Measurements from ENCODE around the gene CARD14. TPM values are rescaled to one million over a fixed set of nuclear protein-coding genes. Genes with fewer than 3 reads are reported as not detected.

CARD14 gene
- total RNA-seq, 1 experiment from 2014 or later: 0.09 TPM

- ChIA-PET POLR2A (ENCODE audit: low non-redundant PET) (no interaction called here), CTCF (no interaction called here)
- TF ChIP-seq CTCF (conservative IDR thresholded peaks at IDR 0.05; ENCODE audit: low read depth, low read length) (no peak), EZH2 (IDR thresholded peaks at IDR 0.05; ENCODE audit: borderline replicate concordance, low read depth, low read length, poor library complexity, severe bottlenecking) (no peak)
- Histone ChIP-seq H3K27me3 (replicated peaks; ENCODE audit: insufficient read depth, low read depth, low read length, poor library complexity) (no peaks in the 10 kb centered on the region), H3K27ac (ENCODE audit: low read depth, low read length, poor library complexity, severe bottlenecking) (no peak overlapping the region), H3K4me1 (ENCODE audit: insufficient read depth, low read length, poor library complexity, severe bottlenecking) (no peaks in the 10 kb centered on the region), H3K4me3 (ENCODE audit: low read depth, low read length, poor library complexity, severe bottlenecking) (no peak overlapping the region), H3K9me3 (ENCODE audit: low read depth, low read length, poor library complexity, severe bottlenecking) (no peaks in the 10 kb centered on the region), H3K36me3 (ENCODE audit: insufficient read depth, low read length, poor library complexity, severe bottlenecking) (no peaks in the 10 kb centered on the region)
- DNase-seq (ENCODE audit: low spot score): no peak
- intact Hi-C loops (cut with micrococcal nuclease; ENCODE audit: unreplicated experiment): no loop called here
- BruUV-seq (replicated peaks): no TSS peak
Observed at GRCh38 chr17:80191865-80192661, 22.2 kb downstream of the CARD14 start.

GRCh38 chr17:80195141-80195540, 25.3 kb downstream of the CARD14 start:
- TF ChIP-seq CTCF (conservative IDR thresholded peaks at IDR 0.05; ENCODE audit: low read depth, low read length) (no peak), EZH2 (IDR thresholded peaks at IDR 0.05; ENCODE audit: borderline replicate concordance, low read depth, low read length, poor library complexity, severe bottlenecking) (no peak)
- H3K4me1 ChIP-seq (ENCODE audit: insufficient read depth, low read length, poor library complexity, severe bottlenecking): no peaks in the 10 kb centered on the region
- no peaks in the 10 kb centered on the region for H3K27me3 ChIP-seq (replicated peaks; ENCODE audit: insufficient read depth, low read depth, low read length, poor library complexity)
- intact Hi-C loops (cut with micrococcal nuclease; ENCODE audit: unreplicated experiment): no loop called here
- BruUV-seq (replicated peaks): no TSS peak
- no peaks in the 10 kb centered on the region for H3K9me3 ChIP-seq (ENCODE audit: low read depth, low read length, poor library complexity, severe bottlenecking)
- no peak overlapping the region for H3K27ac ChIP-seq (ENCODE audit: low read depth, low read length, poor library complexity, severe bottlenecking)
- no peaks in the 10 kb centered on the region for H3K36me3 ChIP-seq (ENCODE audit: insufficient read depth, low read length, poor library complexity, severe bottlenecking)
- CTCF ChIA-PET: interaction anchor here (0.9 to 1.2 kb wide), 2 partner anchors 112 to 229 kb away, joined by 3 to 5 read pairs; no protein-coding TSS in a partner anchor
- POLR2A ChIA-PET (ENCODE audit: low non-redundant PET): no interaction called here
- no peak overlapping the region for H3K4me3 ChIP-seq (ENCODE audit: low read depth, low read length, poor library complexity, severe bottlenecking)
- DNase-seq (ENCODE audit: low spot score): no peak

GRCh38 chr17:80195671-80196529, 26.1 kb downstream of the CARD14 start:
- POLR2A ChIA-PET (ENCODE audit: low non-redundant PET): no interaction called here
- Histone ChIP-seq H3K27ac (ENCODE audit: low read depth, low read length, poor library complexity, severe bottlenecking) (no peak overlapping the region), H3K27me3 (replicated peaks; ENCODE audit: insufficient read depth, low read depth, low read length, poor library complexity) (no peaks in the 10 kb centered on the region), H3K4me3 (ENCODE audit: low read depth, low read length, poor library complexity, severe bottlenecking) (no peak overlapping the region), H3K4me1 (ENCODE audit: insufficient read depth, low read length, poor library complexity, severe bottlenecking) (no peaks in the 10 kb centered on the region), H3K9me3 (ENCODE audit: low read depth, low read length, poor library complexity, severe bottlenecking) (no peaks in the 10 kb centered on the region), H3K36me3 (ENCODE audit: insufficient read depth, low read length, poor library complexity, severe bottlenecking) (no peaks in the 10 kb centered on the region)
- intact Hi-C loops (cut with micrococcal nuclease; ENCODE audit: unreplicated experiment): loop anchor here (2.0 kb wide), 1 partner anchor 167 kb away; no protein-coding TSS in a partner anchor
- DNase-seq (ENCODE audit: low spot score): peak; percentile 51
- no peak for TF ChIP-seq EZH2 (IDR thresholded peaks at IDR 0.05; ENCODE audit: borderline replicate concordance, low read depth, low read length, poor library complexity, severe bottlenecking)
- TF ChIP-seq CTCF (conservative IDR thresholded peaks at IDR 0.05; ENCODE audit: low read depth, low read length): peak; percentile 99
- BruUV-seq (replicated peaks): no TSS peak
- CTCF ChIA-PET: interaction anchor here (0.5 to 1.9 kb wide), 8 partner anchors 8 to 229 kb away, joined by 3 to 10 read pairs (median 5); no protein-coding TSS in a partner anchor
